SK-N-SH (cell line): ENCODE results near the gene ARHGEF4. TPM values are rescaled to one million over a fixed set of nuclear protein-coding genes. Genes with fewer than 3 reads are reported as not detected.

Source experiments
- CTCF ChIA-PET: fragments of 300-600, 350-600 bp; formaldehyde crosslinking; extraction: SDS; loops from one replicate; lab custom pipeline; 2021; lab: Yijun Ruan, JAX
- POLR2A ChIA-PET: fragments of 350-600 bp; sonication (Branson Sonifier 250); formaldehyde crosslinking; extraction: SDS; loops from one replicate; lab custom pipeline; 2020; ENCODE audit warnings: antibody characterized with exemption, inconsistent platforms; lab: Yijun Ruan, JAX
- DNase-seq: peaks from one replicate; pipeline ENCODE4 v3.0.0; 2012
- H2AFZ ChIP-seq: fragments of 200-600 bp; sonication (generic); 2 replicates; pipeline ENCODE4 v1.8.1; 2016; ENCODE audit warnings: antibody characterized with exemption, mild to moderate bottlenecking, low read depth
- H3F3A ChIP-seq: fragments of 200-600 bp; sonication (generic); replicated peaks from 2 replicates; pipeline ENCODE3; 2016; ENCODE audit warnings: antibody characterized with exemption, mild to moderate bottlenecking; ENCODE audit not compliant: insufficient read depth
- H3K27ac ChIP-seq, 2 experiments: fragments of 200-500 bp in 1 of 2; fragments of 200-600 bp in 1 of 2; sonication (Bioruptor generic) in 1 of 2; sonication (generic), shearing (Covaris generic) in 1 of 2; 2 replicates each; pipeline versions ENCODE4 v1.5.1 to v1.6.1; 2014 to 2016; ENCODE audit warnings: low read depth in 2 of 2, inconsistent platforms in 1 of 2, low read length in 1 of 2, mild to moderate bottlenecking in 1 of 2, mixed read lengths in 1 of 2
- H3K27me3 ChIP-seq: fragments of 200-600 bp; sonication (generic), shearing (Covaris generic); 2 replicates; pipeline ENCODE4 v1.6.1; 2016; ENCODE audit warnings: mixed run types; ENCODE audit not compliant: insufficient read depth
- H3K36me3 ChIP-seq, 2 experiments: fragments of 200-500 bp in 1 of 2; fragments of 200-600 bp in 1 of 2; sonication (Bioruptor generic) in 1 of 2; sonication (generic) in 1 of 2; replicated peaks in 1 of 2; 2 replicates each; pipeline versions ENCODE3 to v1.5.1; 2014 to 2016; ENCODE audit warnings: low read length in 1 of 2, mild to moderate bottlenecking in 1 of 2; ENCODE audit not compliant: insufficient read depth in 2 of 2, control insufficient read depth in 1 of 2
- H3K4me1 ChIP-seq, 2 experiments: fragments of 200-500 bp in 1 of 2; fragments of 200-600 bp in 1 of 2; sonication (Bioruptor generic) in 1 of 2; sonication (generic), shearing (Covaris generic) in 1 of 2; 2 replicates each; pipeline versions ENCODE4 v1.5.1 to v1.6.1; 2014 to 2016; ENCODE audit warnings: low read depth in 1 of 2, low read length in 1 of 2, mixed run types in 1 of 2; ENCODE audit not compliant: insufficient read depth in 2 of 2, control insufficient read depth in 1 of 2
- H3K4me2 ChIP-seq: fragments of 200-600 bp; sonication (generic), shearing (Covaris generic); 2 replicates; pipeline ENCODE4 v1.6.1; 2017; ENCODE audit warnings: mixed run types
- H3K4me3 ChIP-seq, 2 experiments: fragments of 200-500 bp in 1 of 2; fragments of 200-600 bp in 1 of 2; sonication (Bioruptor generic) in 1 of 2; sonication (generic), shearing (Covaris generic) in 1 of 2; 2 replicates each; pipeline versions ENCODE4 v1.5.1 to v1.8.1; 2014 to 2016; ENCODE audit warnings: low read depth in 2 of 2, inconsistent platforms in 1 of 2, low read length in 1 of 2, mild to moderate bottlenecking in 1 of 2, mixed read lengths in 1 of 2, moderate library complexity in 1 of 2
- H3K79me2 ChIP-seq: fragments of 200-600 bp; sonication (generic); 2 replicates; pipeline ENCODE4 v1.8.1; 2017; ENCODE audit warnings: mild to moderate bottlenecking; ENCODE audit not compliant: insufficient read depth
- H3K9ac ChIP-seq: fragments of 200-600 bp; sonication (generic); 2 replicates; pipeline ENCODE4 v1.6.1; 2017; ENCODE audit warnings: mixed run types
- H3K9me2 ChIP-seq: fragments of 200-600 bp; sonication (generic); 2 replicates; pipeline ENCODE4 v1.6.1; 2017; ENCODE audit warnings: mixed run types
- H3K9me3 ChIP-seq: fragments of 200-600 bp; sonication (generic); 2 replicates; pipeline ENCODE4 v1.6.1; 2017; ENCODE audit warnings: mixed run types, mild to moderate bottlenecking, moderate library complexity
- H4K20me1 ChIP-seq: fragments of 200-600 bp; sonication (generic); 2 replicates; pipeline ENCODE4 v1.6.1; 2017; ENCODE audit warnings: mild to moderate bottlenecking, mixed run types; ENCODE audit not compliant: insufficient read depth
- EP300 ChIP-seq, 2 experiments: IDR thresholded peaks; 2 replicates each; pipeline versions ENCODE4 v1.4.0 to v1.6.1; 2012; ENCODE audit warnings: borderline replicate concordance in 1 of 2, low read depth in 1 of 2, low read length in 1 of 2
- EZH2phosphoT487 ChIP-seq: fragments of 200-600 bp; sonication (generic); IDR thresholded peaks from 2 replicates; pipeline ENCODE4 v1.6.1; 2017; ENCODE audit warnings: low read depth, mixed run types, mild to moderate bottlenecking, antibody characterized with exemption, moderate library complexity, borderline replicate concordance
- GABPA ChIP-seq: IDR thresholded peaks from 2 replicates; pipeline ENCODE4 v1.4.0; 2012; ENCODE audit warnings: low read depth, mild to moderate bottlenecking
- JUND ChIP-seq: IDR thresholded peaks from 2 replicates; pipeline ENCODE4 v1.4.0; 2012
- MEF2A ChIP-seq: IDR thresholded peaks from 2 replicates; pipeline ENCODE4 v1.4.0; 2012; ENCODE audit warnings: low read depth, borderline replicate concordance
- MXI1 ChIP-seq: IDR thresholded peaks from 2 replicates; pipeline ENCODE4 v1.6.1; 2012; ENCODE audit warnings: mild to moderate bottlenecking, low read depth, low read length, improper control_type of control experiment
- SIN3A ChIP-seq: IDR thresholded peaks from 2 replicates; pipeline ENCODE4 v1.6.1; 2012; ENCODE audit warnings: low read depth, mild to moderate bottlenecking, low read length, moderate library complexity, borderline replicate concordance
- SMC3 ChIP-seq: IDR thresholded peaks from 2 replicates; pipeline ENCODE4 v1.6.1; 2012; ENCODE audit warnings: low read depth, low read length, improper control_type of control experiment
- YY1 ChIP-seq: IDR thresholded peaks from 2 replicates; pipeline ENCODE4 v1.4.0; 2012; ENCODE audit warnings: low read depth, mild to moderate bottlenecking
- WGBS: methylation state at CpG from one replicate; pipeline ENCODE4 v1.1.6; 2017; ENCODE audit warnings: low lambda C conversion rate; 5-methylcytosine and 5-hydroxymethylcytosine counted together
- polyA plus RNA-seq, 3 experiments: library from polyadenylated mRNA; depleted of rRNA; stranded (reverse); fragments of >200 nt; gene quantifications; 2 replicates each; pipeline ENCODE4 v1.2.3, GENCODE V29; 2012
- TF ChIP-seq, protein P1 (sequence below): IDR thresholded peaks from 2 replicates; pipeline ENCODE4 v1.4.0; 2012; ENCODE audit warnings: low read depth, borderline replicate concordance
- TF ChIP-seq, protein P2 (sequence below): IDR thresholded peaks from 2 replicates; pipeline ENCODE4 v1.4.0; 2012; ENCODE audit warnings: low read depth
- TF ChIP-seq, protein P3 (sequence below): IDR thresholded peaks from 2 replicates; pipeline ENCODE4 v1.6.1; 2012; ENCODE audit warnings: mild to moderate bottlenecking, low read depth, low read length, moderate library complexity

ARHGEF4 gene
- polyA plus RNA-seq, 1 of the 3 experiments (the other 2 are of a cell fraction), result 2.3 TPM

DNA sequence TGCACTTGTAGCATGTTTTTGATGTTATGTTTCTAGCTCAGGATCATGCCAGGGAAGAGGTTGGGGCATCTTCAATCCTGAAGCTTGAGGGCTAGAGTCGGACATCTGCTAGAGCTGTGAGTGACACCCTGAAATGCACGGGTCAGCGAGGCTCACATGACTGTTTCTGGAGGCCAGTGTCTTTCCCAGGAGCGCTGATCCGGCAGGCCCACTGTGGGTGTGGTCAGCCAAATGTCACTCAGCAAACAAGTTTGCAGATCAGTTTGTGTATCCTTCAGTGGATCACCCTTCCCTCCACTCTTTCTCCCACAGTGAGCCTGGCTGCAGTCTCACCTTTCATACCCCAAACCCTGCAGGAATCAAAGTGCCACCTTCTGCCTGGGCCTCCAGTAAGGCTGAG, 23.0 kb upstream of the ARHGEF4 start:
- Histone ChIP-seq H3K27ac (no peak overlapping the region), H3F3A (no peaks in the 10 kb centered on the region), H2AFZ (no peak overlapping the region), H3K4me2 (no peak overlapping the region), H4K20me1 (no peaks in the 10 kb centered on the region)
- CTCF ChIA-PET, result interaction anchor here (1.3 kb wide), 1 partner anchor 61 kb away, joined by 4 read pairs; no protein-coding TSS in a partner anchor
- no peak for DNase-seq
- TF ChIP-seq, protein P1, sequence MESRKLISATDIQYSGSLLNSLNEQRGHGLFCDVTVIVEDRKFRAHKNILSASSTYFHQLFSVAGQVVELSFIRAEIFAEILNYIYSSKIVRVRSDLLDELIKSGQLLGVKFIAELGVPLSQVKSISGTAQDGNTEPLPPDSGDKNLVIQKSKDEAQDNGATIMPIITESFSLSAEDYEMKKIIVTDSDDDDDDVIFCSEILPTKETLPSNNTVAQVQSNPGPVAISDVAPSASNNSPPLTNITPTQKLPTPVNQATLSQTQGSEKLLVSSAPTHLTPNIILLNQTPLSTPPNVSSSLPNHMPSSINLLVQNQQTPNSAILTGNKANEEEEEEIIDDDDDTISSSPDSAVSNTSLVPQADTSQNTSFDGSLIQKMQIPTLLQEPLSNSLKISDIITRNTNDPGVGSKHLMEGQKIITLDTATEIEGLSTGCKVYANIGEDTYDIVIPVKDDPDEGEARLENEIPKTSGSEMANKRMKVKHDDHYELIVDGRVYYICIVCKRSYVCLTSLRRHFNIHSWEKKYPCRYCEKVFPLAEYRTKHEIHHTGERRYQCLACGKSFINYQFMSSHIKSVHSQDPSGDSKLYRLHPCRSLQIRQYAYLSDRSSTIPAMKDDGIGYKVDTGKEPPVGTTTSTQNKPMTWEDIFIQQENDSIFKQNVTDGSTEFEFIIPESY, result no peak
- TF ChIP-seq SIN3A, result no peak
- TF ChIP-seq EZH2phosphoT487, result no peak
- TF ChIP-seq, protein P2, sequence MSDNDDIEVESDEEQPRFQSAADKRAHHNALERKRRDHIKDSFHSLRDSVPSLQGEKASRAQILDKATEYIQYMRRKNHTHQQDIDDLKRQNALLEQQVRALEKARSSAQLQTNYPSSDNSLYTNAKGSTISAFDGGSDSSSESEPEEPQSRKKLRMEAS, result no peak
- TF ChIP-seq GABPA, result no peak
- TF ChIP-seq, protein P3, sequence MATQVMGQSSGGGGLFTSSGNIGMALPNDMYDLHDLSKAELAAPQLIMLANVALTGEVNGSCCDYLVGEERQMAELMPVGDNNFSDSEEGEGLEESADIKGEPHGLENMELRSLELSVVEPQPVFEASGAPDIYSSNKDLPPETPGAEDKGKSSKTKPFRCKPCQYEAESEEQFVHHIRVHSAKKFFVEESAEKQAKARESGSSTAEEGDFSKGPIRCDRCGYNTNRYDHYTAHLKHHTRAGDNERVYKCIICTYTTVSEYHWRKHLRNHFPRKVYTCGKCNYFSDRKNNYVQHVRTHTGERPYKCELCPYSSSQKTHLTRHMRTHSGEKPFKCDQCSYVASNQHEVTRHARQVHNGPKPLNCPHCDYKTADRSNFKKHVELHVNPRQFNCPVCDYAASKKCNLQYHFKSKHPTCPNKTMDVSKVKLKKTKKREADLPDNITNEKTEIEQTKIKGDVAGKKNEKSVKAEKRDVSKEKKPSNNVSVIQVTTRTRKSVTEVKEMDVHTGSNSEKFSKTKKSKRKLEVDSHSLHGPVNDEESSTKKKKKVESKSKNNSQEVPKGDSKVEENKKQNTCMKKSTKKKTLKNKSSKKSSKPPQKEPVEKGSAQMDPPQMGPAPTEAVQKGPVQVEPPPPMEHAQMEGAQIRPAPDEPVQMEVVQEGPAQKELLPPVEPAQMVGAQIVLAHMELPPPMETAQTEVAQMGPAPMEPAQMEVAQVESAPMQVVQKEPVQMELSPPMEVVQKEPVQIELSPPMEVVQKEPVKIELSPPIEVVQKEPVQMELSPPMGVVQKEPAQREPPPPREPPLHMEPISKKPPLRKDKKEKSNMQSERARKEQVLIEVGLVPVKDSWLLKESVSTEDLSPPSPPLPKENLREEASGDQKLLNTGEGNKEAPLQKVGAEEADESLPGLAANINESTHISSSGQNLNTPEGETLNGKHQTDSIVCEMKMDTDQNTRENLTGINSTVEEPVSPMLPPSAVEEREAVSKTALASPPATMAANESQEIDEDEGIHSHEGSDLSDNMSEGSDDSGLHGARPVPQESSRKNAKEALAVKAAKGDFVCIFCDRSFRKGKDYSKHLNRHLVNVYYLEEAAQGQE, result no peak
- TF ChIP-seq SMC3, result no peak
- no peak for TF ChIP-seq EP300 (IDR thresholded peaks at IDR 0.05; ENCODE audit: borderline replicate concordance in 1 of 2, low read depth in 1 of 2, low read length in 1 of 2)
- no peak for TF ChIP-seq JUND
- TF ChIP-seq MXI1, result no peak
- TF ChIP-seq YY1, result no peak
- TF ChIP-seq MEF2A, result no peak
- TF ChIP-seq, all 33 proteins: peak for 0
- Histone ChIP-seq H3K79me2 (no peaks in the 10 kb centered on the region), H3K4me1 (no peaks in the 10 kb centered on the region), H3K36me3 (no peaks in the 10 kb centered on the region), H3K9me3 (no peaks in the 10 kb centered on the region), H3K4me3 (no peak overlapping the region), H3K27me3 (no peaks in the 10 kb centered on the region), H3K9ac (no peak overlapping the region), H3K9me2 (no peaks in the 10 kb centered on the region)
- 67% methylated on average over 1 of the region's 5 CpGs for WGBS
- POLR2A ChIA-PET, result no interaction called here
